ENCODE results near the gene EOLA2.
"Not testable (repeated sequence)": the region's sequence is repeated elsewhere in the genome, so short reads cannot be mapped to it uniquely, and the experiment has no call there.

Gene EOLA2

GRCh38 chrX:149938427-149938880 is at the start of gene EOLA2:
TSS of gene EOLA2 (minus strand) at chrX:149938491. CDS start at chrX:149933874, 4,617 bp downstream.
- in situ Hi-C loops (cut with HindIII; ENCODE audit: low sequenced_read_pairs), result no loop called here

GRCh38 chrX:149987613-149988012 is 49.3 kb upstream of the EOLA2 start:
- in situ Hi-C loops (cut with HindIII; ENCODE audit: low sequenced_read_pairs), result no loop called here

GRCh38 chrX:149984411-149984810 is 46.1 kb upstream of the EOLA2 start:
- in situ Hi-C loops (cut with HindIII; ENCODE audit: low sequenced_read_pairs), result no loop called here

GRCh38 chrX:149982310-149982709 is 44.0 kb upstream of the EOLA2 start:
- in situ Hi-C loops (cut with HindIII; ENCODE audit: low sequenced_read_pairs), result no loop called here

- in situ Hi-C loops (cut with HindIII; ENCODE audit: low sequenced_read_pairs), result no loop called here
Measured at GRCh38 chrX:149979126-149979644, 40.9 kb upstream of the EOLA2 start.

- in situ Hi-C loops (cut with HindIII; ENCODE audit: low sequenced_read_pairs), result no loop called here
Measured at GRCh38 chrX:149962859-149963757, 24.8 kb upstream of the EOLA2 start.

GRCh38 chrX:149962010-149962409 is 23.7 kb upstream of the EOLA2 start:
- in situ Hi-C loops (cut with HindIII; ENCODE audit: low sequenced_read_pairs), result no loop called here

- in situ Hi-C loops (cut with HindIII; ENCODE audit: low sequenced_read_pairs), result no loop called here
Measured at GRCh38 chrX:149961572-149961971, 23.3 kb upstream of the EOLA2 start.

GRCh38 chrX:149950681-149951080 is 12.4 kb upstream of the EOLA2 start:
- in situ Hi-C loops (cut with HindIII; ENCODE audit: low sequenced_read_pairs), result no loop called here

GRCh38 chrX:149949743-149950436 is 11.6 kb upstream of the EOLA2 start:
- in situ Hi-C loops (cut with HindIII; ENCODE audit: low sequenced_read_pairs), result no loop called here

GRCh38 chrX:149948016-149948415 is 9.7 kb upstream of the EOLA2 start:
- in situ Hi-C loops (cut with HindIII; ENCODE audit: low sequenced_read_pairs), result no loop called here

GRCh38 chrX:149946932-149947331 is 8.6 kb upstream of the EOLA2 start:
- in situ Hi-C loops (cut with HindIII; ENCODE audit: low sequenced_read_pairs), result not testable (repeated sequence)

GRCh38 chrX:149945820-149946219 is 7.5 kb upstream of the EOLA2 start:
- in situ Hi-C loops (cut with HindIII; ENCODE audit: low sequenced_read_pairs), result not testable (repeated sequence)

GRCh38 chrX:149945087-149945670 is 6.9 kb upstream of the EOLA2 start:
- in situ Hi-C loops (cut with HindIII; ENCODE audit: low sequenced_read_pairs), result not testable (repeated sequence)

- in situ Hi-C loops (cut with HindIII; ENCODE audit: low sequenced_read_pairs), result not testable (repeated sequence)
Measured at GRCh38 chrX:149940674-149941024, 2.4 kb upstream of the EOLA2 start.

GRCh38 chrX:149939905-149940673 is 1.8 kb upstream of the EOLA2 start:
- in situ Hi-C loops (cut with HindIII; ENCODE audit: low sequenced_read_pairs), result no loop called here

GRCh38 chrX:149939655-149939904 is 1.3 kb upstream of the EOLA2 start:
- in situ Hi-C loops (cut with HindIII; ENCODE audit: low sequenced_read_pairs), result no loop called here

- in situ Hi-C loops (cut with HindIII; ENCODE audit: low sequenced_read_pairs), result no loop called here
Measured at GRCh38 chrX:149938881-149939654, 777 bp upstream of the EOLA2 start.

- in situ Hi-C loops (cut with HindIII; ENCODE audit: low sequenced_read_pairs), result no loop called here
Measured at GRCh38 chrX:149937871-149938426, 342 bp downstream of the EOLA2 start.

- in situ Hi-C loops (cut with HindIII; ENCODE audit: low sequenced_read_pairs), result not testable (repeated sequence)
Measured at GRCh38 chrX:149937328-149937727, 963 bp downstream of the EOLA2 start.

Data from DLD1 (cell line).